Measurements from ENCODE around the gene CELF5. TPM values are rescaled to one million over a fixed set of nuclear protein-coding genes. Genes with fewer than 3 reads are reported as not detected.

The CELF5 gene
- total RNA-seq, result under 1 TPM; 0.13 to 0.21 TPM

DNA sequence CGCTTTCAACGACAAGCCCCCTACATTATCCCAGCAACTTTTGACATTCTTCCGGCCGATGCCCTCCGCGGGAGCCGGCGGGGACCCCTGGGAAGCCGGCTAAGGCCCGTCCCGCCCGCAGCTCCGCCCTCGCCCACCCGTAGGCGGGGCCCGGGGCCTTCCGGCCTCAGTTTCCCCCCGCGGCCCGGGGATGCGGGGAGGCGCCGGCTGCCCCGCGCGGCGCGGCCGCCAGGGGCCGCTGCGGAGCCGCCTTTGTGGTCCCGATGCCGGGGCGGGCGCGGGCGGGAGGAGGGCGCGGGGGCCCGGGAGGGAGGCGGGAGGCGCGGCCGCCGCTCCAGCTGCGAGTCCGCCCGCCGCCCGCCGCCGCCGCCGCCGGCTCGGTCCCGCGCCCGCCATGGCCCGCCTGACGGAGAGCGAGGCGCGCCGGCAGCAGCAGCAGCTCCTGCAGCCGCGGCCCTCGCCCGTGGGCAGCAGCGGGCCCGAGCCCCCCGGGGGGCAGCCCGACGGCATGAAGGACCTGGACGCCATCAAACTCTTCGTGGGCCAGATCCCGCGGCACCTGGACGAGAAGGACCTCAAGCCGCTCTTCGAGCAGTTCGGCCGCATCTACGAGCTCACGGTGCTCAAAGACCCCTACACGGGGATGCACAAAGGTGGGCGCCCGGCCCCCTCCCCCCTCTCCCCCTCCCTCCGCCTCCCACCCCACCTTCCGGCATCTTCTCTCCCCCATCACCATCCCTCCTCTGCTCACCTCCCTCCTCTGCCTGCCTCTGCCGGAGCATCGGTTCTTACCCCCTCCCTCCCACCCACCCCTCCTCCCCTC is at the start of gene CELF5:
TSS of gene CELF5 (plus strand) at position 316 of the 823 bp plus-strand sequence. CDS start at position 395, 79 bp downstream.
- ChIA-PET POLR2A (no interaction called here), CTCF (interaction anchor here (0.6 to 1.5 kb wide), 4 partner anchors 10 to 1568 kb away, joined by 3 to 4 read pairs (median 4); no protein-coding TSS in a partner anchor)

DNA sequence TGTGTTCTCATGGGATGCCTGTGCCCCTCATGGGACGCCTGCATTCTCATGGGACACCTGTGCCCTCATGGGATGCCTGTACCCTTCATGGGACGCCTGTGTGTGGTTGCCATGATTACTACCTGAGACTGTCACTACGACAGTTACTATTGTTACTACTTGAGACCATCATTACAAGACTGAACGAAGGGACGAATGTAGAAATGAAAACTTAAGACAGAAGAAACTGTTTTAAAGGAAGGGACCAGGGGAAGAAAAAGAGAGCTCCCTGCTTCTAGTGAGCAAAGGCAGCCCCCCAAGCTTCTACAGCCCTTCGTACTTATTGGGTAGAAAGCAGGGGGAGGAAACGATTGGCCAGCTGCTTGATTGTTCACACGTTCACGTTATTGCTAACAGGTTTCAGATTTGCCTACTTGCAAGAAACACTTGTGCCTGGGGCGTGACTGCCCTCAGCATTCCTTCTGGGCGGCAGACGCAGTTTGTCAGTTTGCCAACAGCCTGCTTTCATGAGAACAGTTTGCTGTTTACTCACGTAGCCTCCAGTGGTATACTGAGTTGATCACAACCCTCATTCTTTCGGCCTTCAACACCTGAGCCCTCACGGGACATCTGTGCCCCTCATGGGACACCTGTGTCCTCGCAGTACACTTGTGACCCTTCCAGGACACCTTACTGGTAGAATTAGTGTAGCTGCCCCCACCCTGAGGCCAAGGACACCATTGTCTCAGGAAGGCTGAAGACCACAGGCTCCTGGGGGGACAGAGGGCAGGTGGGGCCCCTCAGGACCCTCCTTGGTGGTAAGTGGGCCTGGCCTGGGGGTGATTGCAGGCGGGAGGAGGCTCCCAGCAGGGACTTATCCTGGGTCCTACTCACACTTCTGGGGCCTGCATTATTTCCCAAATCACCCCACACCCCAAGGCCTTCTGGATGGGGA is 48.4 kb upstream of the CELF5 start:
- ChIA-PET CTCF (interaction anchor here (0.7 kb wide), 1 partner anchor 224 kb away, joined by 6 read pairs; no protein-coding TSS in a partner anchor), POLR2A (interaction anchor here (0.6 kb wide), 1 partner anchor 200 kb away, joined by 3 read pairs; no protein-coding TSS in a partner anchor)

DNA sequence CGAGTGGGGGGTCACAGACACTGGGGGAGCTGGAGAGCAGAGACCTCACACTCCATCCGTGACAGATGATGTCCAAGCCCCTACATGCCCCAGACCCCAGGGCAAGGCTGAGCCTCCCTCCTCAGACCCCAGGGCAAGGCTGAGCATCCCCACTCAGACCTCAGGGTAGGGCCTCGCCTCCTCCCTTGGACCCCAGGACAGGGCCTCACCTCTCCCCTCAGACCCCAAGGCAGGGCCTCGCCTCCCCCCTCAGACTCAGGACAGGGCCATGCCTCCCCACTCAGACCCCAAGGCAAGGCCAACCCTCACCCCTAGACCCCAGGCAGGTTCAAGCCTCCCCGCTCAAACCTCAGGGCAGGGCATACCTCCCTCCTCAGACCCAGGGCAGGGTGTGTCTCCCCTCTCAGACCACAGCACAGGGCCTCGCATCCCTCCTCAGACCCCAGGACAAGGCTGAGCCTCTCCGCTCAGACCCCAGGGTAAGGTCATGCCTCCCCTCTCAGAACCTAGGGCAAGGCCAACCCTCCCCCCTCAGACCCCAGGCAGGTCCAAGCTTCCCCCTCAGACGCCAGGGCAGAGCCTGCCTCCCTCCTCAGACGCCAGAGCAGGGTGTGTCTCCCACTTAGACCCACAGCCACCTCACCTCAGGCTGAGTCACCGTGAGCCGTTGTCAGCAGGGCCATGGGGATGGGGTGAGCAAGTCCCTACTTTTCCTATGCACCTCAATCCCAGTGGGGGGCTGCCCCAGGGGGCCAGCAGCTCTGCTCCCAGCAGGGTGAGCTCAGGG is 47.6 kb upstream of the CELF5 start:
- POLR2A ChIA-PET, result no interaction called here
- CTCF ChIA-PET, result no interaction called here

DNA sequence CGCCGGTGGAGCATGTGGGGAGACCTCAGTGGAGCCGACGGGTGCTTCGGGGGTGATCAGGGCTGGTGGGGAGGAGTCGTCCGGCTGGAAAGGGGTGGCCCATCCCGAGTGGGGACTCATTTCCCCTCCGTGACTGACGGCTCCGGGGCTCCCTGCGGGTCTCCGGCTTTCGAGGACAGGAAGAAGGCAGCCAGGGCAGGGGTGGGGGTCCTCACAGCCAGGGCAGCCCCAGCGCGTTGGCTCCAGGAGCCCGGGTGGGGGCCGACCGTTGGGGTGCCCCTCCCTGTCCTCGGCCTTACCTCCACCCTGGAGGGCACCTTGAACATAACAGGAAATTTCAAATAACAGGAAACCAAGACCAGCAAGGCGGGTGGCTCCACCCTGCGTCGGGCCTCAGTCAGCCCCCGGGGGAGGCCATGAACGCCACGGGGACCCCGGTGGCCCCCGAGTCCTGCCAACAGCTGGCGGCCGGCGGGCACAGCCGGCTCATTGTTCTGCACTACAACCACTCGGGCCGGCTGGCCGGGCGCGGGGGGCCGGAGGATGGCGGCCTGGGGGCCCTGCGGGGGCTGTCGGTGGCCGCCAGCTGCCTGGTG is 46.0 kb upstream of the CELF5 start, which contains the start of gene S1PR4:
TSS of gene S1PR4 (plus strand) at position 393 of the 596 bp plus-strand sequence. CDS start at position 417, 24 bp downstream.
- ChIA-PET CTCF (no interaction called here), POLR2A (interaction anchor here (0.6 kb wide), 1 partner anchor 571 kb away, joined by 4 read pairs; no protein-coding TSS in a partner anchor)

DNA sequence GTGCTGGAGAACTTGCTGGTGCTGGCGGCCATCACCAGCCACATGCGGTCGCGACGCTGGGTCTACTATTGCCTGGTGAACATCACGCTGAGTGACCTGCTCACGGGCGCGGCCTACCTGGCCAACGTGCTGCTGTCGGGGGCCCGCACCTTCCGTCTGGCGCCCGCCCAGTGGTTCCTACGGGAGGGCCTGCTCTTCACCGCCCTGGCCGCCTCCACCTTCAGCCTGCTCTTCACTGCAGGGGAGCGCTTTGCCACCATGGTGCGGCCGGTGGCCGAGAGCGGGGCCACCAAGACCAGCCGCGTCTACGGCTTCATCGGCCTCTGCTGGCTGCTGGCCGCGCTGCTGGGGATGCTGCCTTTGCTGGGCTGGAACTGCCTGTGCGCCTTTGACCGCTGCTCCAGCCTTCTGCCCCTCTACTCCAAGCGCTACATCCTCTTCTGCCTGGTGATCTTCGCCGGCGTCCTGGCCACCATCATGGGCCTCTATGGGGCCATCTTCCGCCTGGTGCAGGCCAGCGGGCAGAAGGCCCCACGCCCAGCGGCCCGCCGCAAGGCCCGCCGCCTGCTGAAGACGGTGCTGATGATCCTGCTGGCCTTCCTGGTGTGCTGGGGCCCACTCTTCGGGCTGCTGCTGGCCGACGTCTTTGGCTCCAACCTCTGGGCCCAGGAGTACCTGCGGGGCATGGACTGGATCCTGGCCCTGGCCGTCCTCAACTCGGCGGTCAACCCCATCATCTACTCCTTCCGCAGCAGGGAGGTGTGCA is 45.3 kb upstream of the CELF5 start:
- ChIA-PET POLR2A (no interaction called here), CTCF (no interaction called here)

DNA sequence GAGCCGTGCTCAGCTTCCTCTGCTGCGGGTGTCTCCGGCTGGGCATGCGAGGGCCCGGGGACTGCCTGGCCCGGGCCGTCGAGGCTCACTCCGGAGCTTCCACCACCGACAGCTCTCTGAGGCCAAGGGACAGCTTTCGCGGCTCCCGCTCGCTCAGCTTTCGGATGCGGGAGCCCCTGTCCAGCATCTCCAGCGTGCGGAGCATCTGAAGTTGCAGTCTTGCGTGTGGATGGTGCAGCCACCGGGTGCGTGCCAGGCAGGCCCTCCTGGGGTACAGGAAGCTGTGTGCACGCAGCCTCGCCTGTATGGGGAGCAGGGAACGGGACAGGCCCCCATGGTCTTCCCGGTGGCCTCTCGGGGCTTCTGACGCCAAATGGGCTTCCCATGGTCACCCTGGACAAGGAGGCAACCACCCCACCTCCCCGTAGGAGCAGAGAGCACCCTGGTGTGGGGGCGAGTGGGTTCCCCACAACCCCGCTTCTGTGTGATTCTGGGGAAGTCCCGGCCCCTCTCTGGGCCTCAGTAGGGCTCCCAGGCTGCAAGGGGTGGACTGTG is 44.6 kb upstream of the CELF5 start:
- POLR2A ChIA-PET, result no interaction called here
- CTCF ChIA-PET, result no interaction called here

DNA sequence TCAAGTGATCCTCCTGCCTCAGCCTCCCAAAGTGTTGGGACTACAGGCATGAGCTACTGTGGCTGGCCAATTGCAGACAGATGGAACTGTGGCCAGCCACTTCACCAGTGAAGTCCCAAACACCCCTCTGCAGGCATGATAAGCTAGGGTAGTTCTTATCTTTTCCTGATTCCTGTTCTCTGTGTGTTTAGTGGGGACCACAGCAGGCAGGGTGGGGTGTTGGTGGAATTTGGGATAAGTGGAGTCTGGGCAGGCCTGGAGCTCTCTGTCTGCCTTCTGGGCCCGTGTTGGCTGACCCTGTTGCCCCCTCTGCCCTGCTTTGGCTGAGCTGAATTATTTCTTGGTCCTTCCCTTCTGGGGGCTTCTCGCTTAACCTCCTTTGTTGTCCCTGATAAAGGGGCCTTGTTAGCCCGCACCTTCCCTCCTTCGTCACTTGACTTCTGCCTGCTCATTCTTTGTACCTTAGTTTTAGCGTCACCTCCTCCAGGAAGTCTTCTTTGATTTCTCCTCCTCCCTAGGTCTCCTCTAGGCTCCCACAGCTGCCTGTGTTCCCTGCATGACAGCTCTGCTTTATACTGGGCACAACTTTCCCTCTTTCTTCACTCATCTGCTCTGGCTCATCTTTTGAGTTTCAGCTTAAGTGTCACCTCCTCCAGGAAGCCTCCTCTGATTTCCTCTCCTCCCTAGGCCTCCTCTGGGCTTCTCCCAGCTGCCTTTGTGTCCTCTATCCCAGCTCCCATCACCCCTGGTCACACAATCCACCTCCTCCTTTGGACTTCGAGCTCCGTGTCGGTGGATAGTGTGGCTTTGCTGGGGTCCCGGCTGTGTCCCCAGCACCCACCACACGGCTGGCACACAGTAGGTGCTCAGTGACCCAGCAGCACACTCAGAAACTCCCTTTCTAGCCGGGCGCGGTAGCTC is 40.5 kb upstream of the CELF5 start:
- ChIA-PET POLR2A (interaction anchor here (0.6 to 0.7 kb wide), 3 partner anchors 123 to 1118 kb away, joined by 3 to 4 read pairs (median 4); partner anchors contain the start of gene TMIGD2), CTCF (interaction anchor here (0.7 to 1.1 kb wide), 4 partner anchors 18 to 233 kb away, joined by 3 to 4 read pairs (median 3); no protein-coding TSS in a partner anchor)

DNA sequence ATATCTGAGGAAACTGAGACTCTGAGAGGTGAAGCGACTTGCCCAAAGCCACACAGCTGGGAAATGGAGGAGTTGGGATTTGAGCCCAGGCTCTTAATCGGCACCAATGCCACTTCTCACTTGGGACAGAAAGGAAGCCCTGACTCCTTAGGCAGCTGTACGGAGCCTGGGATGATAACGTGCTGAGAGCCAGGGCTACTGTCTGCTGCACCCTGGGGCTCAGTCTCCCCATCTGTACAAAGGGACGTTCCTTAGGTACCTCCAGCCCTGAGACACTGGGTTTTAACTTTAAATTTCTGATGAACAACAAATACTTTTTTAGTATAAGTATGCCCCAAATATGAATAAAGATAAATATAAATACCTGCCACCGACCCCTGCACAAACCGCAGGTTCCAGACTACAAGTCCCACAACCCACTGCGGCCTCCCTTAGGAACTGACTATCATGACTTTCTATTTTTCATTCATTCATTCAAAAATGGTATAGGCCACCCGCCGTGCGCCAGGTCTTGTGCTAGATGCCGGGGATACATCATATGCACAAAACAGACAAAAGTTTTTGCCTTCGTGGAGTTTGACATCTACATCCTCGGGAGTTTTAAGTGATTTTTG is 39.5 kb upstream of the CELF5 start:
- ChIA-PET POLR2A (no interaction called here), CTCF (no interaction called here)

DNA sequence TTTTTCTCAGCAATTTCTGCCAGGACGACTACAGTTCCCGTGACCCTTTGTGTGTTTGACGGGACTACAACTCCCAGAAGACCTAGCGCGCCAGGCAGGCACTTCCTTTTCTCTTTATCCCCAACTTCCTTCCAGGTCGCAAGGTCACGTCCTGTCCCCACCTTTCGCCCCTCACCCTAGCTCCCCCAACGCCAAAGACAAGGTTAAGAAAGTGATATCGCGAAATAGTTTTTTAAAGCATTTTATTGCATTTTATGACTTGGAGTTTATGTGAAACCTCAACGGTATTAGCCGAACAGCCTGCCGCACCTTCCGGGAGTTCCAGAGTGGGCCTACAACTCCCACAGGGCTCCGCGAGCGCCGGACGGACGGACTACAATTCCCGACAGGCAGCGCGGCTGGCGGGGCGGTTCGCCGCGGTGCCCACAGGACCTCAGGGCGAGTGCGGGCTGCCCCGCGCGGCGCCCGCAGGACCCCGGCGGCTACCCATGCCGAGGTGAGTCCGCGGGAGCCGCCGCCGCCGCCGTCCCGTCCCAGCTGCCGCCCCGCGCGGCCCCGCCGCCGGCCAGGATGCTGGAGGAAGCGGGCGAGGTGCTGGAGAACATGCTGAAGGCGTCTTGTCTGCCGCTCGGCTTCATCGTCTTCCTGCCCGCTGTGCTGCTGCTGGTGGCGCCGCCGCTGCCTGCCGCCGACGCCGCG is 38.9 kb upstream of the CELF5 start, which contains the start of gene NCLN:
TSS of gene NCLN (plus strand) at position 470 of the 699 bp plus-strand sequence. CDS start at position 571, 101 bp downstream.
- POLR2A ChIA-PET, result no interaction called here
- CTCF ChIA-PET, result no interaction called here

DNA sequence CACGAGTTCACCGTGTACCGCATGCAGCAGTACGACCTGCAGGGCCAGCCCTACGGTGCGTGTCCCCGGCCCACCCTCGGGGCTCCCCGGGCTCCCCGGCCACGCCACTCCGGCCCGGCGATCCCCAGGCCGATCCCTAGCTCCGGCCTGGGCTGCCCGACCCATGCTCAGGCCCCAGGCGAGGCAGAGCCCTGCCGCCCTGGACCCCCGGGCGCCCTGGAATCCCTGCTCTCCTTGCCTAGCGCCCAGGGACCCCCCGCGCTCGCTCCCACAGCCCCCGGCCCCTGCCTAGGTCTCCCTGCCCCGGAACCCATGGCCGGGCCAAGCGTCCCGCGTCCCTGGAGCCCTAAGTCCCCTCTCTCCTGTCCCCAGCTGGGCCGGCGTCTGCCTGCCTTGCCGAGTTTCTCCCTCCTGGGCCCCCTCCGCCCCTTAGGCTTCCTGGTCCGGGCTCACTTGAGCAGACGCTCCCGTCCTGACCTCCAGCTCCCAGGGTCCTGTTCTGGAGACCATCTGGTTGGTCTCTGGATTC is 38.2 kb upstream of the CELF5 start:
- ChIA-PET CTCF (interaction anchor here (1.2 kb wide), 1 partner anchor 78 kb away, joined by 3 read pairs; no protein-coding TSS in a partner anchor), POLR2A (interaction anchor here (0.6 kb wide), 1 partner anchor 175 kb away, joined by 4 read pairs; no protein-coding TSS in a partner anchor)

DNA sequence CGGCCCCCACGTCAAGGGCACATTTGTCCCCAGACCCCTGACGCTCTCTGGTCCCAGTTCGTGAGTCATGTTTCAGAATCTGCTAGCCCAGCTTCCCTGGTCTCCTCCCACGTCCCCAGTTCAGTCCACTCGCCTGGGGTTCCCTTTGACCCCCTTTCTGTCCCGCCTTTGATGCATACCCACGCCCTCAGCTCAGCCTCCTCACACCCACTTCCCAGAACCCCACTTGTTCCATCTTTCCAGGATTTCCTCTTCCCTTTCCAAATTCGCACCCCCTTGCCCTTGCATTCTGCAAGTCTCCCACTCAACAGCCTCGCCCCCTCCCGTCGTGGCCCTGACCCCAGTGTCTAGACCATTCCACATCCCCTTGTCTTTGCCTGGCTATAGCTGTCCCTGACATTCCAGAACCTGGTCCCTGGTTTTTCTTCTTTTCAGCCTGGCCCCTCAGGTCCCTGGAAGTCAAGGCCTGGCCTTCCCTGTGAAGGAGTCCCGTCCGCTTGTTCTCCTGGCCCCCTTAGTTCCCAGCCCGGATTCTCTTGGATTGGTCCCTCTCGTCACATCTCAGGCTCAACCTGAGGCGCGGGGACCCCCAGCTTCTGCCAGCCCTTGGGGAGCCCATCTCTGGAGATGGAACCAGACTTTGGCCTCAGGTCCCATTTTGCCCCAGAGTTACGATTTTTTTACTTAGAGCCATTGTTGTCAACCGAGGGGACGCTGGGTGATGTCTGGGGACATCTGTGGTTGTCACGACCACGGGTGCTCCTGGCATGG is 37.4 kb upstream of the CELF5 start:
- ChIA-PET POLR2A (interaction anchor here (0.5 to 0.6 kb wide), 3 partner anchors 31 to 1013 kb away, joined by 3 to 4 read pairs (median 3); no protein-coding TSS in a partner anchor), CTCF (interaction anchor here (1.2 kb wide), 1 partner anchor 79 kb away, joined by 3 read pairs; no protein-coding TSS in a partner anchor)

DNA sequence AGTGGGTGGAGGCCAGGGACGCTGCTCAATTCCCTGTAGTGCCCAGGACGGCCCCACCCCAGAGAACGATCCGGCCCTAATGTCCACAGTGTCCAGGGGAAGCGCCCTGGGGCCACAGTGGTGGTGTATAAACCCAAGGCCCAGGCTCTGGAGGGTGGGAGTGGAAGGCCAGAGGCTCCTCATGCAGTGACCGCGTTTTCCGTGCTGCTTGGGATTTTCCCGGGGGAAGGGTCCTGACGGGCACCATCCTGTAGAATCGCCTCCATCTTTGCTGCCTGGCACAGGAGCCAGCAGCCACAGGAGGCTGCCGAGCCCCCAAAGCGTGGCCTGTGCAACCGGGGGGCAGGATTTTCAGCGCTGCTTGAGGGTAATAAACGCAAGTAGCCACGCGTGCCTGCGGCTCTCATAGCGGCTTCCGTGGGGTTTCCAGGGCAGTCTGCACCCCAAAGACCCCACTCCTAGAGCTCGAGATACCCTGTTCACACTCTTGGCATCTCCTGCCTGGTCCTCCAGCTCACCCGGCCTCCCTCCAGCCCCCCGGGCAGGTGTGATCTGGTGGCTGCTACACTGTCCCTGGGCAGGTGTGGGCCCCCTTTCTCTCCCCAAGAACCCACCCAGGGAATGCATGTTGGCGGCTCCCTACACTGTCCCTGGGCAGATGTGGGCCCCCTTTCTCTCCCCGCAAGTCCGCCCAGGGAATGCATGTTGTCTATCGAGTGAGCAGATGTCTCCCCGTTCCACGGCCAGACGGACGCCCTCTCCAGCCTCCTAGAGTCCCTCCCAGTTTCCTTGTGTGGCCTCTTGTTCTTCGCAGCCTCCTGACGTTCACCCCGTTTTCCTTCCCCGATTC is 36.6 kb upstream of the CELF5 start:
- POLR2A ChIA-PET, result interaction anchor here (0.5 kb wide), 1 partner anchor 1014 kb away, joined by 3 read pairs; no protein-coding TSS in a partner anchor
- CTCF ChIA-PET, result interaction anchor here (1.2 kb wide), 1 partner anchor 80 kb away, joined by 3 read pairs; no protein-coding TSS in a partner anchor
